Ishikawa (cell line): ENCODE data around the gene PERCC1.

ENCODE experiments used
- CEBPB ChIP-seq: IDR thresholded peaks from 2 replicates; pipeline ENCODE4 v1.6.1; 2012
- CREB1 ChIP-seq: IDR thresholded peaks from 2 replicates; pipeline ENCODE4 v1.6.1; 2012; ENCODE audit warnings: low read depth
- NFIC ChIP-seq: IDR thresholded peaks from 2 replicates; pipeline ENCODE4 v1.6.1; 2012
- RAD21 ChIP-seq: IDR thresholded peaks from 2 replicates; pipeline ENCODE4 v1.6.1; 2012; ENCODE audit warnings: low read depth
- REST ChIP-seq: IDR thresholded peaks from 2 replicates; pipeline ENCODE4 v1.6.1; 2012; ENCODE audit warnings: low read depth, mild to moderate bottlenecking
- TAF1 ChIP-seq: IDR thresholded peaks from 2 replicates; pipeline ENCODE4 v1.6.1; 2012; ENCODE audit warnings: low read depth, mild to moderate bottlenecking
- TCF12 ChIP-seq: IDR thresholded peaks from 2 replicates; pipeline ENCODE4 v1.6.1; 2012; ENCODE audit warnings: low read depth
- TEAD4 ChIP-seq: IDR thresholded peaks from 2 replicates; pipeline ENCODE4 v1.6.1; 2012
- USF1 ChIP-seq: IDR thresholded peaks from 2 replicates; pipeline ENCODE4 v1.6.1; 2012
- ZBTB7A ChIP-seq: IDR thresholded peaks from 2 replicates; pipeline ENCODE4 v1.6.1; 2012; ENCODE audit warnings: low read depth

The PERCC1 gene

GRCh38 chr16:1475552-1476114, 44.8 kb downstream of the PERCC1 start:
- TF ChIP-seq CEBPB = no peak
- no peak for TF ChIP-seq ZBTB7A
- no peak for TF ChIP-seq TAF1
- no peak for TF ChIP-seq TEAD4

- TF ChIP-seq CREB1 (no peak), USF1 (no peak), NFIC (no peak)
Measured at GRCh38 chr16:1477033-1477432, 46.2 kb downstream of the PERCC1 start.

- TF ChIP-seq USF1 (no peak), RAD21 (no peak), TCF12 (no peak), TAF1 (no peak), REST (no peak), CEBPB (no peak)
Measured at GRCh38 chr16:1481906-1482835, 51.3 kb downstream of the PERCC1 start.
